BLaER1 treated with 17β-estradiol and CSF1 and Interleukin-3, amounts not matched to agents 10 nM and 100 nM (cell line): ENCODE data around the gene MINDY4.

Source experiments
- H3K27ac ChIP-seq, 11 experiments: shearing (Covaris generic); formaldehyde crosslinking; 2 replicates each; pipeline ENCODE4 v1.8.1; 2022
- H3K27me3 ChIP-seq, 11 experiments: shearing (Covaris generic); formaldehyde crosslinking; 2 replicates each; pipeline ENCODE4 v1.8.1; 2022
- H3K36me3 ChIP-seq, 11 experiments: shearing (Covaris generic); formaldehyde crosslinking; 2 replicates each; pipeline ENCODE4 v1.8.1; 2022
- H3K4me1 ChIP-seq, 10 experiments: shearing (Covaris generic); formaldehyde crosslinking; 2 replicates each; pipeline ENCODE4 v1.8.1; 2022
- H3K4me2 ChIP-seq, 11 experiments: shearing (Covaris generic); formaldehyde crosslinking; 2 replicates each; pipeline ENCODE4 v1.8.1; 2022
- H3K4me3 ChIP-seq, 10 experiments: shearing (Covaris generic); formaldehyde crosslinking; 2 replicates each; pipeline ENCODE4 v1.8.1; 2022
- H3K9ac ChIP-seq, 11 experiments: shearing (Covaris generic); formaldehyde crosslinking; 2 replicates each; pipeline ENCODE4 v1.8.1; 2022
- H3K9me3 ChIP-seq, 11 experiments: shearing (Covaris generic); formaldehyde crosslinking; replicated peaks in 1 of 11; 2 replicates each; pipeline ENCODE4 v1.8.1; 2022
- H4K20me1 ChIP-seq, 11 experiments: shearing (Covaris generic); formaldehyde crosslinking; 2 replicates each; pipeline ENCODE4 v1.8.1; 2022
- Cebpa-rat ChIP-seq, 11 experiments: shearing (Covaris generic); IDR thresholded peaks; 2 replicates each; pipeline ENCODE4 v1.8.1; 2022

Gene MINDY4

DNA sequence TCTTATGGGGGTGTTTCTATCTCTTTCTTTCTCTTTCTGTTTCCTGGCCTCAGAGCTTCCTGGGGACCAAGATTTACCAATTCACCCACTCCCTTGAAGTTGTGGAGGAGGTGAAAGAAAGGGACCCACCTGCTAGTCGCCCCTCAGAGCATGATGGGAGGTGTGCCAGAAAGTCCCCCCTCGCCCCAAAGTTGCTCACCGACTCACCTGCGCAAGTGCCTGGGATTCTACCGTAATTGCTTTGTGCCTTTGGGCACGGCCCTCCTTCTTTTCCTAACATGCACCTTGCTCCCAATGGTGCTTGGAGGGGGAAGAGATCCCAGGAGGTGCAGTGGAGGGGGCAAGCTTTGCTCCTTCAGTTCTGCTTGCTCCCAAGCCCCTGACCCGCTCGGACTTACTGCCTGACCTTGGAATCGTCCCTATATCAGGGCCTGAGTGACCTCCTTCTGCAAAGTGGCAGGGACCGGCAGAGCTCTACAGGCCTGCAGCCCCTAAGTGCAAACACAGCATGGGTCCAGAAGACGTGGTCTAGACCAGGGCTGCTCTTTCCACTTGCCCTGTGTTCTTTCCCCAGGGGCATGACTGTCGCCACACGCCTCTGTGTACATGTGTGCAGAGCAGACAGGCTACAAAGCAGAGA lies 152.7 kb downstream of the MINDY4 start:
- Histone ChIP-seq H3K27ac (no peak overlapping the region), H3K4me1 (peaks cover 0 to 16% (median 10%) of the 10 kb centered on the region in 10 experiments; a peak in 12 of 20 replicates), H3K4me3 (no peak overlapping the region), H3K4me2 (no peak overlapping the region), H3K9ac (no peak overlapping the region), H4K20me1 (peaks cover 0 to 11% (median 0%) of the 10 kb centered on the region in 11 experiments; a peak in 1 of 22 replicates), H3K36me3 (no peaks in the 10 kb centered on the region), H3K27me3 (no peaks in the 10 kb centered on the region), H3K9me3 (peaks cover 0 to 16% (median 7%) of the 10 kb centered on the region in 11 experiments; a peak in 12 of 22 replicates)
- TF ChIP-seq Cebpa-rat (IDR thresholded peaks at IDR 0.05): no peak

DNA sequence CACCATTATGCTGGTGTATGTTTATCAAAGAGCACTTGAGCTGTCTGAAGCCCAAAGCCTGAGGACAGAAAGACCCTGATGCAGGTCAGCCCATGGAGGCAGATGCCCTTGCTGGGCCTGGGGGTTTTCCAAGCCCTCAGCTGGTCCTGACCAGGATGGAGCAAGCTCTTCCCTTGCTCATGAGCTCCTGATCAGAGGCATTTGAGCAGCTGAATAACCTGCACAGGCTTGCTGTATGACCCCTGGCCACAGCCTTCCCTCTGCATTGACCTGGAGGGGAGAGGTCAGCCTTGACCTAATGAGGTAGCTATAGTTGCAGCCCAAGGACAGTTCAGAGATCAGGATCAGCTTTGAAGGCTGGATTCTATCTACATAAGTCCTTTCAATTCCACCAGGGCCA lies 153.4 kb downstream of the MINDY4 start:
- no peak overlapping the region for H3K9ac ChIP-seq
- no peaks in the 10 kb centered on the region for H3K27me3 ChIP-seq
- H4K20me1 ChIP-seq: 0 out of 22 replicates have a peak, but pooled peaks cover 0 to 11% (median 0%) of the 10 kb centered on the region in 11 experiments
- H3K9me3 ChIP-seq: peaks cover 0 to 16% (median 7%) of the 10 kb centered on the region in 11 experiments; a peak in 12 of 22 replicates
- no peak for TF ChIP-seq Cebpa-rat (IDR thresholded peaks at IDR 0.05)
- H3K4me3 ChIP-seq: no peak overlapping the region
- no peak overlapping the region for H3K4me2 ChIP-seq
- H3K4me1 ChIP-seq: peaks cover 0 to 16% (median 10%) of the 10 kb centered on the region in 10 experiments; a peak in 12 of 20 replicates
- H3K36me3 ChIP-seq: no peaks in the 10 kb centered on the region
- no peak overlapping the region for H3K27ac ChIP-seq

DNA sequence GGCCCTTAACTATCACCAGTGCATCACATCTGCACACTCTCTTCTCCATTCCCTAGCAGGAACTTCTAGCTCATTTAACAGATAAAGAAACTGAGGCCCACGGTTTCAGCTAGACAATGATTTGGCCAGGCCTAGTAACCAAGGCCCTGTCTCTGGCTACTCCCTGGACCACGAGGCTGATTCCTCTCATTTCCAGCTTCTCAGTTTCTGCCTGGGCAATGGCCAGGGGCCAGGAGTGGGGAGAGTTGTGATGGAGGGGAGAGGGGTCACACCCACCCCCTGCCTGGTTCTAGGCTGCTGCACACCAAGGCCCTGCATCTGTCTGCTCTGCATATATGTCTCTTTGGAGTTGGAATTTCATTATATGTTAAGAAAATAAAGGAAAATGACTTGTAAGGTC lies 153.9 kb downstream of the MINDY4 start:
- no peak for TF ChIP-seq Cebpa-rat (IDR thresholded peaks at IDR 0.05)

DNA sequence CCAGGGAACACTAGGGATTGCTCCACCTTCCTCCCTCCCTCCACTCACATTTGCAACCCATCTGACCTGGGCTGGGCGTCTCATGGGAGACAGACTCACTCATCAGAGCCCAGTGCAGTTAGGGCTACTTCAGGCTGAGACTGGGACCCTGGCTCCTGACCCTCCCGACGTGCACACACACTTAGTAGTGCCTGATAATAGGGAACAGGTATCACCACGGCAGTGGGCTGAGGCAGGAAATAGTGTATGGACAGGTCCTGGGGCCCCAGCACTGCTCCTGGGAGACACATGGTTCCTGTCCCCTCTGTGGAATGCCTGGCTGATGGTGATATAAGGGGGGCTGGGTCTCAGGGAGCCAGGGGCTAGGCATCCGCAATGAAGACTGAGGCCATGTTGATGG lies 154.7 kb downstream of the MINDY4 start:
- no peak for TF ChIP-seq Cebpa-rat (IDR thresholded peaks at IDR 0.05)
- Histone ChIP-seq H4K20me1 (no peaks in the 10 kb centered on the region), H3K4me1 (peaks cover 0 to 9% (median 7%) of the 10 kb centered on the region in 10 experiments; a peak in 12 of 20 replicates), H3K36me3 (no peaks in the 10 kb centered on the region), H3K4me3 (no peak overlapping the region), H3K9me3 (peaks cover 0 to 16% (median 7%) of the 10 kb centered on the region in 11 experiments; a peak in 12 of 22 replicates), H3K4me2 (no peak overlapping the region), H3K27me3 (no peaks in the 10 kb centered on the region), H3K9ac (no peak overlapping the region), H3K27ac (no peak overlapping the region)

More for the DNA sequence above, 153.9 kb downstream of the MINDY4 start:
- Histone ChIP-seq H4K20me1 (0 out of 22 replicates have a peak, but pooled peaks cover 0 to 8% (median 0%) of the 10 kb centered on the region in 11 experiments), H3K27me3 (no peaks in the 10 kb centered on the region), H3K4me3 (no peak overlapping the region), H3K9me3 (peaks cover 0 to 16% (median 7%) of the 10 kb centered on the region in 11 experiments; a peak in 12 of 22 replicates), H3K9ac (no peak overlapping the region), H3K36me3 (no peaks in the 10 kb centered on the region), H3K4me1 (peaks cover 0 to 16% (median 10%) of the 10 kb centered on the region in 10 experiments; a peak in 12 of 20 replicates), H3K4me2 (no peak overlapping the region), H3K27ac (no peak overlapping the region)

DNA sequence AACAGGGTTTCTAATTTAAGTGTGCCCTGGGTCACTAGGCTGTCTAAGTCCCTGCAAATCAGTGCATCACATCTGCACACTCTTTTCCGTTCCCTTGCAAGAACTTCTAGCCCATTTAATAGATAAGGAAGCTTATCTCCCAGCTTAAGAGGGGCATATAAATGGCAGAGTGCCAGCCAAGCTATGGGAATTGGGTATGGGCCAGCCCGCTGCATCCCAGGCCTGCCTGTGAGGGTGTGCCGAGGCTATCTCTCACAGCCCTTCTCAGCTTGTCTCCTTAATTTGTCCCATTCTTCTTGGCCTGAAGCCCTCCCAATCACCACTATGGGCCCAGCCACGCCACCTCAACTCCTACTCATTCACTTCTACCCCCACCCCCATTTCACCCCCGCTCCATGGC lies 155.1 kb downstream of the MINDY4 start:
- no peak for TF ChIP-seq Cebpa-rat (IDR thresholded peaks at IDR 0.05)
- Histone ChIP-seq H4K20me1 (no peaks in the 10 kb centered on the region), H3K36me3 (no peaks in the 10 kb centered on the region), H3K9me3 (peaks cover 0 to 16% (median 7%) of the 10 kb centered on the region in 11 experiments; a peak in 12 of 22 replicates), H3K4me2 (no peak overlapping the region), H3K9ac (no peak overlapping the region), H3K27ac (no peak overlapping the region), H3K27me3 (no peaks in the 10 kb centered on the region), H3K4me1 (peaks cover 0 to 5% (median 3%) of the 10 kb centered on the region in 10 experiments; a peak in 9 of 20 replicates), H3K4me3 (no peak overlapping the region)

DNA sequence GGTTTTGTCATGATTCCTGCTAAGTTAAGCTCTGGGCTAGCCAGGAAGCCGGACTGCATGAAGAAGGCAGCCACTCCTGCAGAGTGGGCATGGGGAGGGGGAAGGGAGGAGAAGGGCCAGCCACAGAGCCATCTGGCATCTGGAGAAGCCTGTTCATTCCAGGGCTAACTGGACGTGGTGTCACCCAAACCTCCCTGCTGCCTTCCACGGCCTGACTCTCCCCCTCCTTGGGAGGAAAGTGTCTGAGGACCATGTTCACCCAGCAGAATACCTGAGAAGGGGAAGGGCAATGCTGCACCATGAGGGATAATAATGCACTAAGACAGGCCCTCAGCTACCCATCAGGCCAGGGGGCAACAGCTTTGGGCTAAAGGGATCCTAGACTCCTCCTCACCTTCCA lies 155.8 kb downstream of the MINDY4 start:
- no peaks in the 10 kb centered on the region for H3K4me1 ChIP-seq
- H3K4me2 ChIP-seq: no peak overlapping the region
- no peak overlapping the region for H3K9ac ChIP-seq
- H3K36me3 ChIP-seq: no peaks in the 10 kb centered on the region
- H3K4me3 ChIP-seq: no peak overlapping the region
- peaks cover 0 to 16% (median 7%) of the 10 kb centered on the region in 11 experiments; a peak in 12 of 22 replicates for H3K9me3 ChIP-seq
- no peak overlapping the region for H3K27ac ChIP-seq
- TF ChIP-seq Cebpa-rat (IDR thresholded peaks at IDR 0.05): no peak
- no peaks in the 10 kb centered on the region for H4K20me1 ChIP-seq
- no peaks in the 10 kb centered on the region for H3K27me3 ChIP-seq

DNA sequence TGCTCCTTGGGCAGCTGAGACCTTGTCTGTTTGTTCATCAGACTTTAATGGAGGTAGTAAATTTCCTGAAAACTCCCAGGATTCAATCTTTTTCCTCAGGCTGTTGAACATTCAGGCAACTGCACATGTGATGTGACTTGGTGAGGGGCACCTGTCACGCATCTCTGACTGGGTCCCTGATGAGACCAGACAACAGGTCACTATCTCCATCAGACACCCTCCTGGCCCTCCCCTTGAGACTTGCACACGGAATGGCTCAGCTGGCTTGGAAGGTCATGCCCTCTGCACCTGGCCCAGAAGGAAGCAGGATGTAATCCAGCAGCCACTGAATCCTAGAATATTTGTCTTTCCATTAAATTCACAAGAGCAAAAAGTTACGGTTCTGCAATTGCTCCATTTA lies 156.3 kb downstream of the MINDY4 start:
- H3K36me3 ChIP-seq: no peaks in the 10 kb centered on the region
- H3K27ac ChIP-seq: no peak overlapping the region
- peaks cover 0 to 16% (median 7%) of the 10 kb centered on the region in 11 experiments; a peak in 12 of 22 replicates for H3K9me3 ChIP-seq
- H3K4me3 ChIP-seq: no peak overlapping the region
- no peaks in the 10 kb centered on the region for H4K20me1 ChIP-seq
- TF ChIP-seq Cebpa-rat (IDR thresholded peaks at IDR 0.05): no peak
- H3K9ac ChIP-seq: no peak overlapping the region
- no peak overlapping the region for H3K4me2 ChIP-seq
- no peaks in the 10 kb centered on the region for H3K4me1 ChIP-seq
- no peaks in the 10 kb centered on the region for H3K27me3 ChIP-seq

DNA sequence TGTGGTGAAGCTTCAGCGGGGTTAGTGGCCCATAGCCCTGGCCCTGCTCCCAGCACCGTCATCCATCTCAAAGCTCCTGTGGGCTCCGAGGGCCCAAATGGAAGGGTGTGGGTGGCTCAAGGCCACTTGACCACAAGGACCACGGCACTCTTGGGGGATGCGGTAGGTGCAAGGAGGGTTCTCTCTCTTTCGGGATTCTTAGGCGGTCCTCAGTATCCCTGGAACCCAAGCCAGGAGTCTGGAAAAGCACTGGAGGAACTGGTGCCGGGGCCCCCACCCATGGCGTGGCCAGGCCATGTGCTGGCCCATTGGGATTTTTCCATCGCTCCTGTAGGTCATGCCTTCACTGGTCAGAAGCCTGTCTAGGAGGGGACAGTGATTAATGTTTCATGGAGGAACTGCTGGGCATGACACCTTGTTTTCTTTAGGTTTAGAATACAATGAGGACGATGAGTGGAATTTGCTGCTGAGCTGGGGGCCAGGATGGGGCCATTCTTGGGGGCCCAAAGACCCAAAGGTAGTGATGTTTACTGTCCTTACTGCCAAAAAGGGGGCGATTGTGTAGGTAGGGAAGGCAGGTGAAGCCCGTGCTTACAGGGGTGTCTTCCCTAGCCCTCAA lies 157.1 kb downstream of the MINDY4 start:
- no peaks in the 10 kb centered on the region for H4K20me1 ChIP-seq
- no peak overlapping the region for H3K27ac ChIP-seq
- no peak overlapping the region for H3K4me2 ChIP-seq
- peaks cover 0 to 16% (median 7%) of the 10 kb centered on the region in 11 experiments; a peak in 12 of 22 replicates for H3K9me3 ChIP-seq
- no peaks in the 10 kb centered on the region for H3K36me3 ChIP-seq
- no peak overlapping the region for H3K4me3 ChIP-seq
- no peak for TF ChIP-seq Cebpa-rat (IDR thresholded peaks at IDR 0.05)
- H3K27me3 ChIP-seq: no peaks in the 10 kb centered on the region
- H3K9ac ChIP-seq: no peak overlapping the region
- peaks cover 0 to 6% (median 3%) of the 10 kb centered on the region in 10 experiments; a peak in 10 of 20 replicates for H3K4me1 ChIP-seq

DNA sequence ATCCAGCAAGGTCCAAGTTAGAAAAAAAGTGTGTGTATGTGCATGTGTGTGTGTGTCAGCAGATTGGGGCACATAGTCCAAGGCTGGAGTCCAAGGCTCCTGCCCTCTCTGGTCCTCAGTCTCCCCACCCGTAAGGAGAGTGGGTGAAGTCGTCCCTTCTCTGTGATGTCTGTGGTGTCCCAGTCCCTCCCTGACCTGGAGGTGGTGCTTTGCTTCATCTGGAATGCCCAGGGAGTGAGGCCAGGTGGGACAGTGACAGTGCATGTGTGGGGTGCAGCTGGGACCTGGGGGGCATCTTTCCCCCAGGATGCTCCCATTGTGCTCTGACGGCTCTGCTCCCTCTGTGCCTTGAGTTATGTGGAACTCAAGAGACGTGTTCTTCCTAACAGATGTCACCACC lies 158.5 kb downstream of the MINDY4 start:
- Histone ChIP-seq H3K4me3 (no peak overlapping the region), H3K4me1 (peaks cover 0 to 15% (median 11%) of the 10 kb centered on the region in 10 experiments; a peak in 11 of 20 replicates), H3K4me2 (no peak overlapping the region), H3K27me3 (no peaks in the 10 kb centered on the region), H4K20me1 (no peaks in the 10 kb centered on the region), H3K27ac (no peak overlapping the region), H3K9ac (no peak overlapping the region), H3K9me3 (peaks cover 0 to 16% (median 7%) of the 10 kb centered on the region in 11 experiments; a peak in 12 of 22 replicates), H3K36me3 (no peaks in the 10 kb centered on the region)
- TF ChIP-seq Cebpa-rat (IDR thresholded peaks at IDR 0.05): no peak
